Stimulated activated naive B cell treated with anti-CD40 and anti-IgM and Interleukin-4, amounts not matched to agents 10 μg/mL and 1 μg/mL and 100 μg/mL, for 72 hours (primary cell): Measurements from ENCODE around the gene MNT.

Experiments
- ATAC-seq, 2 donors: fragments of 150-1000 bp; cut with Tn5 transposase; replicated peaks; 2 replicates each; pipeline ENCODE4 v1.10.0; 2021; ENCODE audit warnings: moderate library complexity in 1 of 2
- DNase-seq: peaks from one replicate; pipeline ENCODE4 v3.0.0; 2021
- H3K27ac Mint-ChIP-seq: one replicate; pipeline ENCODE4 v1.8.0; 2022; ENCODE audit warnings: mild to moderate bottlenecking, mixed read lengths
- H3K27me3 Mint-ChIP-seq, 2 donors: one replicate each; pipeline ENCODE4 v1.8.0; 2022; ENCODE audit warnings: mixed read lengths in 2 of 2
- H3K36me3 Mint-ChIP-seq, 2 donors: one replicate each; pipeline ENCODE4 v1.8.0; 2022; ENCODE audit warnings: mixed read lengths in 2 of 2, mild to moderate bottlenecking in 1 of 2
- H3K4me1 Mint-ChIP-seq, 2 donors: one replicate each; pipeline ENCODE4 v1.8.0; 2022; ENCODE audit warnings: mixed read lengths in 2 of 2, mild to moderate bottlenecking in 1 of 2
- H3K4me3 Mint-ChIP-seq, 2 donors: one replicate each; pipeline ENCODE4 v1.8.0; 2022; ENCODE audit warnings: mild to moderate bottlenecking in 2 of 2, mixed read lengths in 2 of 2, moderate library complexity in 1 of 2
- H3K9me3 Mint-ChIP-seq, 2 donors: one replicate each; pipeline ENCODE4 v1.8.0; 2022; ENCODE audit warnings: mixed read lengths in 2 of 2, mild to moderate bottlenecking in 1 of 2

MNT gene

DNA sequence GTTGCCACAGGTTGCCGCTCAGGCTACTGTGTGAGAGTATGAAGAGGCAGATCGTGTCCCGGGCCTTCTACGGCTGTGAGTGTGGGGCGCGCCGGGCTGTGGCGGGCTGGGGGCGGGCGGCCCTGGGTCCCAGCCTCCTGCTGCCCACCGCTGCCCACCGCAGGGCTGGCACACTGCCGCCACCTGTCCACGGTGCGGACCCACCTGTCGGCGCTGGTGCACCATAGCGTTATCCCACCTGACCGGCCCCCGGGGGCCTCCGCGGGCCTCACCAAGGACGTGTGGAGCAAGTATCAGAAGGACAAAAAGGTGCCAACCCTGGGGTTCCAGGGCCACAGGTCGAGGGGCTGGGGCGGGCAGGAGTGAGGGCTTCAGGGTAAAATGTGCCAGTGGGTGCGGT, 28.7 kb downstream of the MNT start:
- Mint-ChIP-seq H3K9me3 (no peaks in the 10 kb centered on the region), H3K36me3 (peaks cover 26 to 41% of the 10 kb centered on the region in 2 donors), H3K4me3 (no peak overlapping the region), H3K4me1 (no peaks in the 10 kb centered on the region), H3K27ac (no peak overlapping the region), H3K27me3 (no peaks in the 10 kb centered on the region)
- ATAC-seq (no peak), DNase-seq (no peak)

DNA sequence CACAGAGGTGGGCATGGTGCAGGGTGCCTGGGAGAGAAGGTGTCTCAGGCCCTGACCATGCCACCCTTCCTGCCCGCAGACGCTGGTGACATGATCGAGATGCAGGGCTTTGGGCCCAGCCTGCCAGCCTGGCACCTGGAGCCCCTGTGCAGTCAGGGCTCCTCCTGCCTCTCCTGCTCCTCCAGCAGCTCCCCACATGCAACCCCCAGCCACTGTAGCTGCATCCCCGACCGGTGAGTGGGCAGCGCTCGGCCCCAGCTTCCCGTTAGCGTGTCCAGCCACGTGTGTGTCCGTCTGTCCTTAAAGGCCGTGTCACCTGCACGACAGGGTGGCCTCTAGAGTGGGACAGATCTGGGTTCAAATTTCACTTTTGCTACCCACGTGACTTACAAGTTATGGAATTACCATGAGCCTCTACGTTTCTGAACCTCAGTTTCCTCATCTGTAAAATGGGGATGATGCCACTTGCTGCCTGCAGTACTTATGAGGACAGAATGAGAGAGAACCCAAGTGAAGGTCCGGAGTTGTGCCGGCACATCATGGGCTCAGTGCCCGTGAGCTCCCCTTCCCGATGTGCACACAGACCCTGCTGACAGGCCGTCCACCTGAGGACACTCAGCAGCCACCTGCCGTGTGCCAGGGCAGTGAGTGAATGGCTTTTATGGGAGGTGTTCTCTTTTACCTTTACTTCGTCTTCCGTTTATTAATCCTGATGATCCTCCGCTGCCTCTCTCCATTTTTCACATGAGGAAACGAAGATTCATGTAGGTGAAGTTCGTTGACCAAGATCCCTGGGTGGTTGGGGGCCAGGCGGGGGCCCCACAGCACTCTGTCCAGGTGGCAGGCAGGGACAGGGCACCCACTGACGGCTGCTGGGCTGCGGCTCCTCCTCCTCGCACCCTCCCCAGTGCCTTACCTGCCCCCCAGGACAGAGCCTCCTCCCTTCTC, 29.4 kb downstream of the MNT start:
- Mint-ChIP-seq H3K4me1 (no peaks in the 10 kb centered on the region), H3K27ac (no peak overlapping the region), H3K9me3 (no peaks in the 10 kb centered on the region), H3K36me3 (peaks cover 24 to 41% of the 10 kb centered on the region in 2 donors), H3K27me3 (no peaks in the 10 kb centered on the region), H3K4me3 (no peak overlapping the region)
- ATAC-seq (no peak), DNase-seq (no peak)

DNA sequence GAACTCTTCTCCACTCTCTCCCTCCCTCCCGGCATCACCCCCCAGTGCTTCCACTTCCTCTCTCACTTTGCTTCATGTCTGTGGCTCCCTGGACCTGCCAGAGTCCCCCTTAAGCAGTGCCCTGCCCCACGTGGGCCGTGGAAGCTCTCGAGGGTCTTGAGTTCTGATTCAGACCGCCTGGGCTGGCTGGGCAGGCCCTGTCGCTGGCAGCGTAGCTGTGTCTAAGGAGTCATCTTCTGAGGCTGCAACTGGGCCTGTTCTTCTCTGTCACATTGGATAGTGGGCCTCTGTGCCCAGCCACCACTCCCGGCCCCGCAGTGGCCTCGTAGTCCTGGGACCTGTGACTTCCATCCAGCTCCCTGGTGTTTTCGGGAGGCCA, 30.7 kb downstream of the MNT start:
- Mint-ChIP-seq H3K9me3 (no peaks in the 10 kb centered on the region), H3K36me3 (peaks cover 17 to 41% of the 10 kb centered on the region in 2 donors), H3K4me3 (no peak overlapping the region), H3K27ac (peak overlapping the region; percentile 84), H3K27me3 (no peaks in the 10 kb centered on the region), H3K4me1 (no peaks in the 10 kb centered on the region)
- DNase-seq, result no peak
- ATAC-seq, result no peak

DNA sequence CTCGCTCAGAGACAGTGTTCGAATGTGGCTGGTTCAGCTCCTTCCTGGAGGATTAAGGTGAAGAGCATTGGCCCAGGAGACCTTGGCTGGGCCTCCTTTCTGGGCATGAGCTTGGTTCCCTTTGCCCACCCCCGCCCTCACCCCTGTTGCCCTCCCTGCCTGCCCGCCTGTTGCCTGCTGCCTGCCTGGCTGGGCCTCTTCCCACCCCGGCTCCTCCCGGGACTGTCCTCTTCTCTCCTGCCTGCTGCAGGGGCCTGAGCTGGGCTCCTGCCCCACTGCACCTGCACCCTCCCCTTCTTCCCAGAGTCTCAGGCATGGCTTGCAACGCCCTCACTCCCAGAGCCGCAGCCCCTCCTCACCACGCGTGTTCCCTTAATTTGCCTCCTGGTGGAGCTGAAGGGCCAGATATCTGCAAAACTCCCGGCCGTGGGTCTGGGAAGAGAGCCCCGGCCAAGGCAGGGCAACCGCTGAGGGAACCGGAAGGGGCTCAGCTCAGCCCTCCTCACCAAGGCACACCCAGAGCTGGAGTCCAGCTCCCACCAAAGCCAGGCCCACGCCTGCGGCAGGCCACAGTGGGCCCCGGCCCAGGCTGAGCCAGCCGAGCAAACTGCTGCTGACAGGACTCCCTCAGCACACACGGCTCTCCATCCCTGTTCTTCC, 31.2 kb downstream of the MNT start:
- Mint-ChIP-seq H3K9me3 (no peaks in the 10 kb centered on the region), H3K27me3 (no peaks in the 10 kb centered on the region), H3K36me3 (peaks cover 17 to 36% of the 10 kb centered on the region in 2 donors), H3K4me1 (no peaks in the 10 kb centered on the region), H3K27ac (peak overlapping the region; percentile 60), H3K4me3 (no peak overlapping the region)
- DNase-seq (no peak), ATAC-seq (no peak)

DNA sequence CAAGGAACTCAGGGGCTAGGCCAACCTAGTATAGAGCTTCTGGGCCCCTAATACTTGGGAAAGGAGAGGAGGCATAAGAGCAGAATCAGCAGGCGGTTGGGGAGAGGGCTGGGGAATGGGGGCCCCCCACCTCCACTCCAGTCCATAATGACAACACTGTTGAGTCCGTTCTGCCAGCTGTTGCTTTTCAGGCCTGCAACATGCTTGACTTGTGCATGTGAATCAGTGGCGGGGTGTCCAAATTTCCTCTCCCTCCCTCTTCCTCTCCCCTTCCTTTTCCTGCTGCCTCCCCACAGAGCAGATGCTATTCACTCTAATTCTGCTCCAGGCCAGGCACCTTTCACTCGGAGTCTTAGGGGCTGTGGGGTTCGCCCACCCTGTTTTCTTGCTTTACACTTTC, 31.8 kb downstream of the MNT start:
- Mint-ChIP-seq H3K9me3 (no peaks in the 10 kb centered on the region), H3K27ac (no peak overlapping the region), H3K4me3 (no peak overlapping the region), H3K36me3 (peaks cover 20 to 38% of the 10 kb centered on the region in 2 donors), H3K4me1 (no peaks in the 10 kb centered on the region), H3K27me3 (no peaks in the 10 kb centered on the region)
- ATAC-seq, result no peak
- no peak for DNase-seq

DNA sequence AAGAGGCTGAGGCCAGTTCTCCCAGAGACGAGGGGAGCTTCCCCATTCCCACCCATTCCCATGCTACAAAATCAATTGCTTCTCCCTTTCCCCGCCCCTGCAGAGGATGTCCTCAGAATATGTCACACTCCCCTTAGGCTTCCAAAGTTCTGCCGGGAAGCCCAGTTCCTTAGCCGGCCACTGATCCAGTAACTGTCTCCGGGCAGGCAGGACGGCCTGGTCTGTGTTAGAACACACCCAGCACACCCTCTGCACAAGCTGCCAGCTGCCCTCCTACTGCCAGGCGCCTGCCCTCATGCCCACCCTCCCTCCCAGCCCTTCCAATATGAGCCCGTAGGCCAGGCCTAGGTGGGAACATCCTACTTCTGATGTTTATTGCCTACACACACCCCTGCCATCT, 32.5 kb downstream of the MNT start:
- no peak overlapping the region for H3K27ac Mint-ChIP-seq
- no peaks in the 10 kb centered on the region for H3K27me3 Mint-ChIP-seq
- no peaks in the 10 kb centered on the region for H3K9me3 Mint-ChIP-seq
- DNase-seq (no peak), ATAC-seq (no peak)
- H3K4me1 Mint-ChIP-seq, result no peaks in the 10 kb centered on the region
- no peak overlapping the region for H3K4me3 Mint-ChIP-seq
- peaks cover 23 to 42% of the 10 kb centered on the region in 2 donors for H3K36me3 Mint-ChIP-seq

DNA sequence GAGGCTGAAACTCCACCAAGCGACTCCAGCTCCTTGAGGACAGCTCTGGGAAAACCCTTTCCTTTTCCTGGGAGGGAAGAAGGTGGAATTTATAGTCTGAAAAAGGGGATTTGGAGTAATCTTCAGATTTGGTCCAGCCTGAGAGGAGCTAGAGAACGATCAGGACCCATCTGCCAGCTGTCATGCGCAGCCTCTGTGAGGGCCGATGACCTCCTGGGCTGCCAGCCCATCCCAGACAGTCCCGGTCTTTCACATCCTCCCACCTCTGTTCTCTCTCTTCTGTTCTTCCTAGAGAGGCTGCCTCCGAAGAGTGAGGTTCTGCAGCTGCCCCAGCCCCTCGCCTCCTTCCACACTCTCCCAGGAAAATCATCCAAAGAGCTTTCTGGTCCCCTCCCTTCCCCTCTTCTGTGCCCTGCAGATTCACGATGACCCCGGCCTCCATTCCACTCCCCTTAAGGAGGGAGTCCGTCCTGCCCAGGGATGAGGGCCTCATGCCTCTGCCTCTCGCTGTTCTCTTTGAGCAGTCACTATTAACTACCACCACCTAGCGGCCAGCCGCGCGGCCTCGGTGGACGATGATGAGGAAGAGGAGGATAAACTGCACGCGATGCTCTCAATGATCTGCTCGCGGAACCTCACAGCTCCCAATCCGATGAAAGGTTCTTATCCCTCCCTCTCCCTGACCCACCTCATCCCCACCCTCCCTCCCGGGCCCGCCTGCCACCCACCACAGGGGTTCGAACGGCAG, 33.9 kb downstream of the MNT start:
- ATAC-seq (no peak), DNase-seq (no peak)
- Mint-ChIP-seq H3K9me3 (no peaks in the 10 kb centered on the region), H3K27ac (no peak overlapping the region), H3K4me3 (no peak overlapping the region), H3K36me3 (peaks cover 28 to 42% of the 10 kb centered on the region in 2 donors), H3K27me3 (no peaks in the 10 kb centered on the region), H3K4me1 (no peaks in the 10 kb centered on the region)

DNA sequence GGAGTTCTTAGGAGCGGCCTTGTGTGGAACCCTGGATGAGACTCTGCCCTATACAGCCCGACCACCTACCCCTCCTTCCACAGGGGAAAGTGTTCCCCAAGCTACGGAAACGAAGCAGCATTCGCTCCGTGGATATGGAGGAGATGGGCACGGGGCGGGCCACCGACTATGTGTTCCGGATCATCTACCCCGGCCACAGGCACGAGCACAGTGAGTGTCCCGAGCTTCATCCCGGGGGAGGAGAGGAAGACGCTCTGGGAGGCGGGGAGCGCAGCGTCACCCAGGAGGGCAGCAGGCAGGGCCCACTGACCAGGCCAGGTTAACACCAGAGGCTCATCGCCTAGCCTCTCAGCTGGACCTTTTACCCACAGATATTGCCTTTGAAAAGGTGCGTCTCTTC, 35.7 kb downstream of the MNT start:
- peaks cover 28 to 44% of the 10 kb centered on the region in 2 donors for H3K36me3 Mint-ChIP-seq
- H3K27ac Mint-ChIP-seq, result no peak overlapping the region
- no peak overlapping the region for H3K4me3 Mint-ChIP-seq
- no peaks in the 10 kb centered on the region for H3K27me3 Mint-ChIP-seq
- DNase-seq, result no peak
- no peak for ATAC-seq
- no peaks in the 10 kb centered on the region for H3K4me1 Mint-ChIP-seq
- no peaks in the 10 kb centered on the region for H3K9me3 Mint-ChIP-seq

DNA sequence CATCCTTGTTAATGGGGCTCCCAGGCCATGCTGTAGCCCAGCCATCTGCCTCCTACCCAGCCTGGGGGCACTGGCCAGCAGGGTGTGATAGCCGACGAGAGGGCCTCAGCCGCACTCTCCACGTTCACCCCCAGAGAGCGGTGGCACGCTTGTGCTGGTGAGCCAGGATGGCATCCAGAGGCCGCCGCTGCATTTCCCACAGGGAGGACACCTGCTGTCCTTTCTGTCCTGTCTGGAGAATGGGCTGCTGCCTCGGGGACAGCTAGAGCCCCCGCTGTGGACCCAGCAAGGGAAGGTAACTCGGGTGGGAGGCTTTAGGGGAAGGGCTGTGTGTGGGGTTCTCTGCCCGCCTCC, 36.1 kb downstream of the MNT start:
- Mint-ChIP-seq H3K27ac (no peak overlapping the region), H3K4me1 (no peaks in the 10 kb centered on the region), H3K36me3 (peaks cover 26 to 44% of the 10 kb centered on the region in 2 donors), H3K4me3 (no peak overlapping the region), H3K9me3 (no peaks in the 10 kb centered on the region), H3K27me3 (no peaks in the 10 kb centered on the region)
- DNase-seq (no peak), ATAC-seq (no peak)

DNA sequence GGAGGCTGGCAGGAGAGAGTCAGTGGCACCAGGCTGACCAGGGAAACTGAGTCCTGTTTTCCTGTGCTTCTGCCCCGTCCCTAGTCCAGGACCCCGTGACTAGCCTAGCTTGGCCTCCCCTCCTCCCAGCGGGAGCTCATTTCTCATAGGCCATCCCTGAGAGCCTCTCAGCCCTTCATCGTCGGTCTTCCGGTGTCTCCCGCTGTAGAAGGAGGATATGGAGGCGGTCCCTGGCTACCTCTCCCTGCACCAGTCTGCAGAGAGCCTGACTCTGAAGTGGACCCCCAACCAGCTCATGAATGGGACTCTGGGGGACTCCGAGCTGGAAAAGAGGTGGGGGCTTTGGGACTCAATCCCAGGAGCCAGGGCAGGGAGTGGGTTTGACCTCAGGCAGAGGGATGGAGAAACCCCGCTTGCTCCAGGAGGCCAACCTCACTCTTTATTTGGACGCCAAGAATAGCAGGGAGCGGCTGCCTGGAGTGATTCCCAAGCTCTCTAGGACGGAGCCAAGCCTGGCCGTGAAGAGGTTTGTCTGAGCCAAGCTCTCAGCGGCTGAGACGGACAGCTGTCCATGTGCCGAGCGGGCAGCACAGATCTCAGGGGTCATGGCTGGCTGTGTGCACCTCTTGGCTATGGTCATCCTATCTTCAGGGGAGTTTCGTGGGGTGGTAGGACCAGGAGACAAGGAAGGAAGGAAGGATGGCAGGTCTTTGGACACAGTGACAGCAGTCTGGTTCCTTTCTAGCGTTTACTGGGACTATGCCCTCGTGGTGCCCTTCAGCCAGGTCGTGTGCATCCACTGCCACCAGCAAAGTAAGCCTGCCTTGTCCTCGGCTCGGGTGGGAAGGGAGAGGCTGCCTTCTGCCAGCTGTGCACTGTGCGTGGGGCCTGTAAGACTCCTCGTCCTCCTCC, 36.8 kb downstream of the MNT start:
- Mint-ChIP-seq H3K27ac (no peak overlapping the region), H3K9me3 (no peaks in the 10 kb centered on the region), H3K36me3 (peaks cover 26 to 44% of the 10 kb centered on the region in 2 donors), H3K4me1 (no peaks in the 10 kb centered on the region), H3K27me3 (no peaks in the 10 kb centered on the region), H3K4me3 (no peak overlapping the region)
- DNase-seq, result no peak
- ATAC-seq, result no peak

DNA sequence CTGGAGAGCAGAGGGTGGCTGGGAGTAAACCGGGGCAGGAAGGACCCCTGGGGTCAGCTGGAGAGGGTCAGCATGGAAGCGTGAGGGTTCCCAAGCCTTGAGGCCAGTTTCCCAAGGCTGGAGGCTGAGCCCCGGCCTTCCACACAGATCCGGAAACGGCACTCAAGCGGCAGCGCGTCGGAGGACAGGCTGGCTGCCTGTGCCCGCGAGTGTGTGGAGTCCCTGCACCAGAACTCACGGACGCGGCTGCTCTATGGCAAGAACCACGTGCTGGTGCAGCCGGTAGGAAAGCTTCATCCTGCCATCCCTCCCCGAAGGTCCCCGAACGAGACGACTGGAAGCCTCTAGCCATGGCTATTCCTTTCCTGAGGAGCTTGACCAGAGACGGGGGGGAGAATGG, 37.5 kb downstream of the MNT start:
- Mint-ChIP-seq H3K9me3 (no peaks in the 10 kb centered on the region), H3K27ac (no peak overlapping the region)
- ATAC-seq, result no peak

DNA sequence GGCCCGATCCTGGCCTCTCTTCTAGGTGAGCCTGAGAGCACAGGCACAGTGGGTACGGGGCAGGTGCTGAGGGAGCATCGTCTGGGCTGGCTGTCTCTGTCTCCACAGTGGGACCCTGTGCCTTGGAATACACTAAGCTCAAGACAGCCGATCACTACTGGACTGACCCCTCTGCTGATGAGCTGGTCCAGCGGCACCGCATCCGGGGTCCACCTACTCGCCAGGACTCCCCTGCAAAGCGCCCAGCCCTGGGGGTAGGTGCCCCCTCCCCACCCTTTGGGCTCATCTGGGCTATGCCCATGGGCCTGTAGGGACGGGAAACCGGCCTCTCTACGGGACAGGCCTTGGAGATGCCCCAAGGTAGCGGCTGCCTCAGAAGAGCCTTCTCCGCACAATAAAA, 38.0 kb downstream of the MNT start:
- DNase-seq (no peak), ATAC-seq (no peak)
- Mint-ChIP-seq H3K27ac (no peak overlapping the region), H3K4me3 (no peak overlapping the region), H3K27me3 (no peaks in the 10 kb centered on the region), H3K4me1 (no peaks in the 10 kb centered on the region), H3K36me3 (peaks cover 26 to 44% of the 10 kb centered on the region in 2 donors), H3K9me3 (no peaks in the 10 kb centered on the region)

More for the DNA sequence above, 37.5 kb downstream of the MNT start:
- Mint-ChIP-seq H3K27me3 (no peaks in the 10 kb centered on the region), H3K4me3 (no peak overlapping the region), H3K4me1 (no peaks in the 10 kb centered on the region), H3K36me3 (peaks cover 26 to 44% of the 10 kb centered on the region in 2 donors)
- no peak for DNase-seq

DNA sequence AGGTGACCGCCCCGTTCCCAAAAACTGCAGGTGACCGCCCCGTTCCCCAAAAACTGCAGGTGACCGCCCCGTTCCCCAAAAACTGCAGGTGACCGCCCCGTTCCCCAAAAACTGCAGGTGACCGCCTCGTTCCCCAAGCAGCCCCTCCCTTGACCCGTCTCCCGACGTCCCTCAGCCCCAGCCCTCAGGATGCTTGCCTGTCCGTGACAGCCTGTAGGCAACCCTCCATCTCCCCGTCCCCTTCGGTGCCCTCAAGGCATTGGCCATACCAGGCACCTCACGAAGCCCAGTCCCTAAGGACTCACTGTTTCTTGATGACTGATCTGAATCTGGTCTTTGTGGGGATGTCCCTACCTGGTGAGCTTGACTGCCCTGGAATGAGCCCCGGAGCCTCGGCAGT, 38.4 kb downstream of the MNT start:
- no peaks in the 10 kb centered on the region for H3K27me3 Mint-ChIP-seq
- H3K9me3 Mint-ChIP-seq, result no peaks in the 10 kb centered on the region
- no peak overlapping the region for H3K4me3 Mint-ChIP-seq
- H3K4me1 Mint-ChIP-seq, result no peaks in the 10 kb centered on the region
- peaks cover 28 to 47% of the 10 kb centered on the region in 2 donors for H3K36me3 Mint-ChIP-seq
- ATAC-seq (no peak), DNase-seq (no peak)
- H3K27ac Mint-ChIP-seq, result no peak overlapping the region

DNA sequence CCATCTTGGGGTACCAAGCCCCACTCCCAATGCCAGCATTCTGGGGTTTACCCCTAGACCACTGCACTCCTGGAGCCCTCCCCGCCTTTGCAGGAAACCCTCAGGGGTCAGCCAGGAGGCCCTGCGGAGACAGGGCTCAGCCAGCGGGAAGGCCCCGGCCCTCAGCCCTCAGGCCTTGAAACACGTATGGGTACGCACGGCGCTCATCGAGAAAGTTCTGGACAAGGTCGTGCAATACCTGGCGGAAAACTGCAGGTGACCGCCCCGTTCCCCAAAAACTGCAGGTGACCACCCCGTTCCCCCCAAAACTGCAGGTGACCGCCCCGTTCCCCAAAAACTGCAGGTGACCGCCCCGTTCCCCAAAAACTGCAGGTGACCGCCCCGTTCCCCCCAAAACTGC, 38.8 kb downstream of the MNT start:
- H3K9me3 Mint-ChIP-seq, result no peaks in the 10 kb centered on the region
- no peak for DNase-seq
- H3K4me3 Mint-ChIP-seq, result no peak overlapping the region
- no peaks in the 10 kb centered on the region for H3K4me1 Mint-ChIP-seq
- no peak overlapping the region for H3K27ac Mint-ChIP-seq
- ATAC-seq, result no peak
- H3K36me3 Mint-ChIP-seq, result peaks cover 26 to 43% of the 10 kb centered on the region in 2 donors
- H3K27me3 Mint-ChIP-seq, result no peaks in the 10 kb centered on the region
